GM19328 (cell line): ENCODE results near the gene TSPAN5.
"Not testable (repeated sequence)": the region's sequence is repeated elsewhere in the genome, so short reads cannot be mapped to it uniquely, and the experiment has no call there.

ENCODE experiments used
- ATAC-seq: cut with Tn5 transposase; IDR thresholded peaks from one replicate; pipeline ENCODE4 v1.9.1; 2021; ENCODE audit warnings: mild to moderate bottlenecking, moderate library complexity; ENCODE audit not compliant: unreplicated experiment

The TSPAN5 gene

DNA sequence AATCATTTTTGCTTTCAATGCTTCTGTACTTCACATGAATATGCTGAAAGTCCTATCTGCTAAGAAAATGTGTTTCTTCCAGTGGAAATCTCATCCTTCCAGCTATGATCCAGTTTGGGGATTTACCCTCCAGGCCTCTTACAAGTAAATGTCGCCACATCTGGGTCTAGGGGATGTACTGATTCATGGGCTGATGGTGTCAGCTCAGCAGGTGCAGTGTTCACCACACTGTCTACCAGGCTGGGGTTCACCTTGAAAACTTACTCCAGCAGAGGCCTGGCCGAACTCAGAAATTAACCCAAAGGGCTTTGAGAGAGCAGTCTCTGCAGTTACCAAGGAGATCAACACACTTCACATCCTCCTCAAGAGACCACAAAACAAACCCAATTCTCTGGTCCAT, 154.3 kb downstream of the TSPAN5 start:
- ATAC-seq, result no peak

DNA sequence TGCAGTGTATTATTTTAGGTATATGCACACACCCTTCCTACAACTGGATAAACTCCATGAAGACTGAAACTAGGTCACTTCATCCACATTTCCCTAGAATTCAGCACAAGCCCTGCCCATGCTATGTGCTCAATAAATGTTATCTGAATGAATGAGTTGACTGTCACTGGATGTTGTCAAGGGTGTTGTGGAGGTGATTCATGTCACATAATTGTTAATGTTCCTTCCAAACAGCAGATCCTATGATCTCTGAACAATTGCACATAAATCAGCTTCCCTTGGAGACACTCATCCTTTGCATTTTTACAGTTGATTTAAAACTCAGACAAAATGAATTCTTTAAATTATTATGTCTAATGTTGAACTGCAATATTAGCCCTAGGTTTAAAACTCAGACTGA, 154.7 kb downstream of the TSPAN5 start:
- no peak for ATAC-seq

DNA sequence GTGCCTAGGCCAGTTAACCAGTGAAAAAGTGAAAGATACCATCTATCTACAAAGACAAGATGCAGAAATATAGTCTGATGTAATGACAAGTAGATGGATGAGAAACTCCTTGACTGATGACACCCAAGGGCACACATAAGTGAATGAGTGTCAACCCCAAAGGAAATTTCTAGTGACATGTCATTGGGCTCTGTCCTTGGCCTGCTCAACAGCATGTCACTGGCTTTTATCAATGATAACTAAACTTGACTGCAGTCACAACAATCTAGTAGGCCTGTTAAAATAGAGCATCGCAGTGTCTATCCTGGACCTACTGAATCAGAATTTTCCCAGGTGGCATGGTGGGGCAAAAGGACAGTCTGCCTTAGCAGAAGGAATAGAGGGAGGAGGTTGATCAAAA, 155.8 kb downstream of the TSPAN5 start:
- ATAC-seq, result no peak

DNA sequence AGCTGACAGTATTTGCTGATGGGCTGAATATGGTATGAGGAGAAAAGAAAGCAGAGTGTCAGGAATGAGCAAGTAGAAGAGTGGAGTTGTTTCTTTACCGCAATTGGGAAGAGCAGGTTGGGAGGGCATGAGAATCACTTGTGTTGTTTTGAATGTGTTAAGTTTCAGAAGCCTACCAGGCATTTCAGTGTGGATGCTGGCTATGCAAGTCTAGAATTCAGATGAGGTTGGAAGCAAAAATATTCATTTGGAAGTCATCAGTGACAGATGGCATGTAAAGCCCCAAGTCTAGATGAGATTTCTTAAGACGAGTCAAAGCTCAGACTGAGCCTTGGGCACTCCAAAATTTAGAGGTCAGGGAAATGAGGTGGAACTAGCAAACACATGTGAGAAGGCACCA, 156.4 kb downstream of the TSPAN5 start:
- no peak for ATAC-seq

DNA sequence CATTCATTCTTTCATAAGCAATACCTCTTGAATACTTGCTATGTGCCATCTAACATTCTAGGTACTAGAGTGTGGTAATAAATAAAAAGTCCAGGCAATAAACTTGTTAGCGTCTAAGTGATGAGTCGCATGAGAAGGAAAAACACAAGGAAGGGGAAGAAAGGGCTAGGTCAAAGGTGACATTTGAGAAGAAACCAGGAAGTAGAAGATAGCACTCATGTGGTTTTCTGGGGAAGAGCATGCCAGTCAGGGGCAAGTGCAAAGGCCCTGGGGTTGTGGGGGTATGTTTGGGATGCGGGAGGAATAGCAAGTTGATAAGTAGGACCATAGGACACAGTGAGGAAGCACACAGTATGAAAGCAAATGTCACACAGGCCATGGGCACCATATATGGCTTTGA, 157.0 kb downstream of the TSPAN5 start:
- ATAC-seq, result no peak

DNA sequence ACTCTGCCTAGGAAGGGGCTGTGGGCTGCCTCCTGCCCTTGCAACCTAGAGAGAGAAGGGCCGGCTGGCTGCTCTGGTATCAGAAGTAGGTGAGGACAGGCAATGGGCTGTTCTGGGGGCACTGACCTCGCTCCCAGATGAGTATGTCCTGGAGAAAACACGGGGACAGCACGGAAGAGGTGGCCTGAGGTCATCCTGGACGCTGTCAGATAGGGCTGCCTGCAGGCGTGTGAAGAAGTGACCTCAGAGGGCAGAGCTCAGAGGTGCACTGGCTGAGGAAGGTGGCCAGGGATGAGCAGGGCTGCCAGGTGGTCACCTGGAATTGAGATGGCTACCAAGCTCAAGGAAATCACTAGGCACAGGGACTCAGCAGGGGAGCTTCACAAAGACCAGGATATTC, 159.6 kb downstream of the TSPAN5 start:
- ATAC-seq, result no peak

DNA sequence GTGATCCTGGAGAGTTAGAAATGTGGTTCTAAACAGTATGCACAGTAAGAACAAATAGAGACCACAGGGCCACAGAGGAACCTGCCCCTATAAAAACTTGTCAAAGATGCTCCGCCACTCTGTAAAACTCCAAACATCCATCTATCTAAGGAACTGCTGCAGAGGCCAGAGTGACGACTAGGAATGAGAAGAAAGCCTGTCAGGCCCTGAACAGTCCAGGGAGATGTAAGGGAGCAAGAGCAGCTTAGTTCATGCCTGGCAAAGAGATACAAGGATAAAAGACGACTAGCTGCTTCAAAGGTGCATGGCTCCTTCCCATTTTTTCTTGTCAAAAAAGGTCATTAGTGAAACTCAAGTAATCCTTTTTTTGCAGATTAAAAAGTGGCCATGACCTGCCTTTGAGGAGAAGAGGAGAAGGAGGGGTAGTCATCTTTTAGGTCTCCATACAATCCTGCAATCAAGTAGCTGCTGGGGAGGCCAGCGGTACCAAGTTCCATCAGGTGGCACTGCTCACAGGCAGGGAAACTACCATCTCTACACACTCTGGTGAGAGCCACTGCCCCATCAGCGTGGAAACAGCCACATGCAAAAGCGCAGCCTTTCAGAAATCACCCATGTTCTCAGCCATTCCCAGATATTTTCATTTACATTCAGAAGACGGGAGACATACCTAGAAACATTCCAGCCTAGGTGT, 162.1 kb downstream of the TSPAN5 start:
- ATAC-seq, result no peak

DNA sequence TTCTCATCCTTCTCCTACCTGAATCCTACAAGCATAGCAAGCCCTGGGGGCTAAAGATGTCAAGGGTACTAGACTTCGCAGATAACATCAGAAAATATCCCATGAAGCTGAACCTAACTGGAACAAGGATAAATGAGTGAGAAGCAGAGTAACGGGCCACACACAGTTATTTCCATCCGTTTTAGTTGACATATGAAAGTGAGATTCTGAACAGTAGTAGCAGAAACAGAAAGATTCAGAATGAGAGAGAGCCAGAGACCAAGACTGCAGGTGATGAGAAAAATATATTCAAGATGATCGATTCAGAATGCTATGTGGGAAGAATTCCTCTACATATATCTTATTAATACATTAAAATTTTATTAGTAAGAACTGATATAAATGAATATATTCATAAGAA, 165.1 kb downstream of the TSPAN5 start:
- peak; percentile 54 for ATAC-seq

DNA sequence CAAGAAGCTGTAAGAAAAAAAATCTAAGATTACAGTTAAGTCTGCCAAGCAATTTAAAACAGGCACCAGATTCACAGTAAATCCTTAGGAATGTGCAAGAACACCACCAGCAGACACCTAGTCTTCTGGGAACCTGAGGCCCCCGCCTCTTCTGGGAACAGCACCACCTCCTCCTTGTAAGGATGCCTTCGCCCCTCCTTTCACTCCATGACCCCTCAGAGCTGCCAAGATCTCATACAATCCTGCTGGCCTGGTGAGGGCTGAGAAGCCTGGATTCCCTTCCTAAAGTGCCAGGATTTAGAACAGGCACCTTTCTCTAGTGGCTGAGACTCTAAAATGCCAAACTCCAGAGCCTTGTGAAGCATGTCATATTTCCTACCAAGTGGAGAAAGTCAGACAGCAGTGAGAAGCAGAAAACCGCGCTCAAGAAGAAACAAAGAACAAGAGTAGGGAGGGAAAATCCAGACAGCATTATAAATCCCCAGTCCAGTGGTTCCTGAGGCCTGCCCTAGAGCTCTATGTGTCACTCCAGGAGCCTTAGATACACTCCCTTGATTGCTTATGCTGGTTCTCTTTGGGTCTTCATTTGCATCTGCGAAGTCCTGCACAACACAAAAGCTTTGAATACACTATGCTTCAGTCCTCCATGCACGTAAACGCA, 166.4 kb downstream of the TSPAN5 start:
- ATAC-seq, result no peak

DNA sequence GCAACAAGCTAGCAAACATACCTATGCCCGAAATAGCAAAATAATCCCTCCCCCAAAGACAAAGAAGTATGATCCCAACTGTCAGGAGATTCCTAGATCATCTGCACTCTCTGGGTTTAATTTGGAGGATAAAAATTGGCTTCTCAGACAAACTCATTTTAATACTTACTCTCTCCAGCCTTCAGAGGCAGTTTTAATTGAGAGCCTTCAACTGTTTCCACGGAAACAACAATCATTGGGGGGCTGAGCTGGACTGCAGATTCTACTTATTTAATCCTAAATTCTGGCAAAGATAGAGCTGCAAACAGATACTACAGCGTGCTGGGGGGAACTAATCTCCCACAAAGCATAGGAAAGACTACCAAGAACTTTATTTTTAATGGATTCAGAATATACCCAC, 168.2 kb downstream of the TSPAN5 start:
- no peak for ATAC-seq

DNA sequence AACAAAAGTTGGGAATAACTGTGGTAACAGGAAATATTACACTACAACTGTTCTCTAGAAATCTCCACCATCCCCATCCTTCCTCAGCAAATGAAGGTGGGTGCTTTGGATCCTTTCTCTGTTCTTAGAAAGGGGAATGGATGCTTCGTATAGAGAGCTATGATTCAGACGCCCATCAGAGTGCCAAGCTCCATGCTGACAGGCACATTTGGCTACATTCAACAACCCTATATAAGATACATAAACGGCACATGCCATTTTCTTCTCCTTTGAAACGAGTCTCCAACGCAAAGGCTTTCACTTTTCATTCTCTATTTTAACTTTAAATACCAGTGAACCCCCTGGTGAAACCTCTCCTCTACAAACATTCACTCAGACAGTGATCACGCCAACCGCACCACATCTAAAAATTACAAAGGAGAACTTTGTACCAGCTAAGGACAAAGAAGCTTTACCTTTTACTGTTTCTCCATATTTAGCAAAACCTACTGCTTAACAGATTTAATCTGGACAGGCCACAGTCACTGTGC, 172.5 kb downstream of the TSPAN5 start:
- no peak for ATAC-seq

DNA sequence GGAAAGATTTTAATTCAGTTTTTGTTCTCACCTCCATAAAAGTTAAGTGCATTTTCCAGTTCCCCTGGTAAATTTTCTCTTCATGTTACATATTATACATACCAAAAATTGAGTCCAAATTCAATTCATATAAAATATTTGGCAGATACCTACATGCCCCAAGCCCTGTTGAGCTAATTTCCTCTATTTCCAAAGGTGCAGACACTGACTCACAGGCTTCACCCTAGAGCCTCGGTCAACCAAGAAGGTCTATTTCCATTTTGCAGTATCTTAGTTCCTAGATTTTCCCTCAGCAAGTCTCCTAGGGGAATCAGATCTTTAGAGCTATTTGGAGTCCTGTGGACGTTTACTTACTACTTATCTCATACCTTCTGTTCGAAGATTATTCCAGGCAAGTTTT, 174.4 kb downstream of the TSPAN5 start:
- no peak for ATAC-seq

DNA sequence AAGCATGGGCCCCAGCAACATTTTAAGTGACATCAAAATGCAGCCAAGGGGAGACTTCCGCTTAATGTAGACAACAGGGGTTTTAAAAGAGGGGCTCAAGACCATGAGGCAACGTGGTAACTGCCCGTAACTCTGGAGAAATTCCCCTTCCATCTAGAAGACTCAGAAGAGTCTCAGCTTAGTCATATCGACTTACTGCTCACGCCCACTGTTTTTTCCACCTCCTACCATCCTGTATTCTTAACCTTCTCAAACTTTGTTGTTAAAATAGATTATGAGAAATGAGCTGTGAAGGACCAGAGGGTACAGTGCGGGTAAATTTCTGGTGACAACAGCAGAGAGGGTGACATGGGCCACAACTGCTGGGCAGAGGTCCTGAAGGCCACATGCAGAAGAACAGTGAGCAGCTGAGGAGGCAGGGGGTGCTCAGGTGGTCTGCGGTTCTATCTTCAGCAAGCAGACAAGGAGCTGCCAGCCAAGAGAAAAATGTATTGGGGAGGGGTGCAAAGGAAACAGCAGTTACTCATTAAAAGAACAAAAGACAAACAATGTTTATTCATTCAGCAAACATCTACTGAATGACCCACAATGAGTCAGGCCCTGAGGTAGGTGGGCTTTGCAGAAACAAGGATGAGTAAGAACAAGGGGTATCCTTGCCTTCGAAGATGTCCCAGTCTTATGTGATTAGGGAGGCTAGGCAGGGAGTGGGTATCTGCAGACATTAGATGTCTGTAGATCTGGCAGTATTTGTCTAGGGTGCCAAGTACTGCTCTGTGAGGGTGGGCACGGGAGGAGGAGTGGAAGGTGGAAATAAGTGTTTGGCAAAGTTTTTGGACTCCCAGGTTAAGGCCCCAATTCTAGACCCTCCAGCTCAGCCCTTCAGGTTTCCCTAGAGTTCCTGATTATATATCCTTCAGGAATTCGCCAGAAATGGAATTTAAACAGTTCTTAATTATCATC, 175.3 kb downstream of the TSPAN5 start:
- ATAC-seq, result peak; percentile 88

DNA sequence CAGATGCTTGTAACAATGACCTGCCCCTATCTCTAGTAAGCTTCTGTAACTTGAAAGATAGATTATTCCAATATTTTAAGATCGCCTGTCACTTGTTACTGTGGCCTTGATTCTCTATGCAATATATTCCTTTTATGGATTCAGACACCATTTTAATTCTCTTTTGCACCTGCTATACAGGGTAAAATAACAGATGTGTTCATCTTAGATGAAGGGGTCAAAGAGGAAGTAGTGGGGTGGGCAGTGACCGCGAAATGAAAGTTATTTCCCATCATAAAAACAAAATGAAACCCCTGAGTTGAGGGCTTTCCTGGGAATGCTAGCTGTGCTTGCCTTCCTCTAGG, 175.9 kb downstream of the TSPAN5 start:
- ATAC-seq, result peak; percentile 17

DNA sequence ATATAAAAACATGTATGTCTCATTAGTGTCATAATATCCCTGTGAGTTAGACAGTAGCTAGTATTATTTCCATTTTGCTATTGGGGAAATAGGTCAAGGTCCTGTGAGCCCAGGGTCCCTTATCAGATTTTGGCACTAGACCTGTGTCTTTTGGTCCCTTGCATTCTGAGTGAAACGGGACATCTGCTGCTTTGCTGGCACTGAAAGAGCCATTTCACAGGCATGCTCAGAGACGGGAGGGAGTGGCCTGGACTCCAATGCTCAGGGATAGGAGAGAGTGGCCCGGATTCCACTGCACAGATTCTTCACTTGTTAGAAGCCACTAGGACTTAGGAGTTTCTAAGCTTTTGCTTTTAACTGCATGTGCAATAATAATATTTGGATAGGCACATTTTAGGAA, 177.2 kb downstream of the TSPAN5 start:
- ATAC-seq, result no peak

DNA sequence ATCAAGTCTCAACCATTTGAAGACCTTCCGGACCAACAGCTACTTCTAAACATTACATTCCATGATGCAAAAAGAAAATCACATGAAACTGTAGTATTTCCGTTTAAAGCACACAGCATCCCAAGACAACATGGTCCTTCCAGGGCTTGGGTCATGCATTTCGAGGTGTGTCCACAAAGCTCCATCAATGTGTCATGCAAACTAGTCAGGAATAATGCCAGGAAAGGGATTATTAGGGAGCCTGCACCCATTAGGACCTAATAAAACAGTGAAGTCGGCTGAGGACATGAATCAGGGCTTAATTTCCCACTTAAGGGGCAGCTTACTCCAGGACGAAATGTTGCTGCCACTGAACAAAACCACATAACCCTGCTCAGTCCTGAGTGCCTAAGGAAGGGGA, 177.9 kb downstream of the TSPAN5 start:
- ATAC-seq, result no peak

DNA sequence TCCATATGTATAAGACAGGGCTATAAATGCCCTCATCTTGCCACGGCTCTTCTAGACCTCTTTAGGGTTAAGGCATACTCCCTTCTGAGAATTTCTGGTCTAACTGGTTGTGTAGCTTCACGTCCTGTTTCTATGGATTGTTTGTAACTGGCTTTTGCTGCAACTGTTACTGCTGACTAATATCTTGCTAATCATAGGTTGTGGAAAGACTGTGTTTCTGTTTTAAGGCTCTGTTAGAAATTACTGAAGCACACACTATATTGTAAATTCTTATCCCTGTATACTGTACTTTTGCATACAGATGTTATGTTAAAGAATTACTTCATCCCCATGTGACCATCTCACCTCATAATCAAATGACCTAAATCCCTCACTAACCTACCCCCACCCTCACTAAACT, 178.8 kb downstream of the TSPAN5 start:
- not testable (repeated sequence) for ATAC-seq

DNA sequence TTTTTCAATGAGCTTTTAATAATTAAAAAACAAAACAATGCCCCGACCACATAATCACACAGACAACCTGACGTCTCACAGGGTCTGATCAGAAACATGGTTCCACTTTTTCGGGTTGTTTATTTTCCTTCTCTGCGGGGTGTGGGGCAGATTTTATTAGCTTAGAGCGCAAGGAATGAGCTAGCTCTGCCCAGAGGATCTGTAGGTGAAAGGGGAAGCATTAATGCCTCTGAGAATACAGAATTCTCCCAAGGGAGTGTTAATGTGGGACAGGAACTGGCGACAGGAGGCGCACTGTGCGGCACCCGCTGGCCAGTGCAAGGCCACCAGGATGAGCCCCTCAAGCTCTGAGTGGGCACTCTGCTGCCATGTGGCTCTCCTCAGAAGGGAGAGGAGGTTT, 181.5 kb downstream of the TSPAN5 start:
- ATAC-seq, result no peak

DNA sequence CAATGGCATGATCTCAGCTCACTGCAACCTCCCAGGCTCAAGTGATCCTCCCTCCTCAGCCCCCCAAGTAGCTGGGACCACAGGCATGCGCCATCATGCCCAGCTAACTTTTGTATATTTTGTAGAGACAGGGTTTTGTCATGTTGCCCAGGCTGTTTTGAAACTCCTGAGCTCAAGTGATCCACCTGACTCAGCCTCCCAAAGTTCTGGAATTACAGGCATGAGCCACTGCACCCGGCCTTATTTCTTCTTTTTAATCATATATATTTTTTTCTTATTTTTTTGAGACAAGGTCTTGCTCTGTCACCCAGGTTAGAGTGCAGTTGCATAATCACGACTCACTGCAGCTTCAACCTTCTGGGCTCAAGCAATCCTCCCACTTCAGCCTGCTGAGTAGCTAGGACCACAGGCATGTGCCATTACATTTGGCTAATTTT, 184.0 kb downstream of the TSPAN5 start:
- ATAC-seq, result no peak

DNA sequence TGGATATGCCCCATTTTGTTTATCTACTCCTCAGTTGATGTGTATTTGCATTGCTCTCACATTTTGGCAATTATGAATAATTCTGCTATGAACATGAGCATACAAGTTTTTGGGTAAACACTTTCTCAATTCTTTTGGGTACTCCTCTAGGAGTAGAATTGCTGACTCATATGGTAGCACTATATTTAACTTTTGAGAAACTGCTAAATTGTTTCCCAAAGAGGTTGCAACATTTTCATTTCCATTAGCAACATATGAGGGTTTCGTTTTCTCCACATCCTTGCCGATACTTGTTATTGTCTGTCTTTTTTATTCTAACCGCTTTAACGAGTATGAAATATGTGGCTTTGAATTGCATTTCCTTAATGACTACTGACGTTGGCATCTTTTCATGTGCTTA, 185.4 kb downstream of the TSPAN5 start:
- no peak for ATAC-seq

DNA sequence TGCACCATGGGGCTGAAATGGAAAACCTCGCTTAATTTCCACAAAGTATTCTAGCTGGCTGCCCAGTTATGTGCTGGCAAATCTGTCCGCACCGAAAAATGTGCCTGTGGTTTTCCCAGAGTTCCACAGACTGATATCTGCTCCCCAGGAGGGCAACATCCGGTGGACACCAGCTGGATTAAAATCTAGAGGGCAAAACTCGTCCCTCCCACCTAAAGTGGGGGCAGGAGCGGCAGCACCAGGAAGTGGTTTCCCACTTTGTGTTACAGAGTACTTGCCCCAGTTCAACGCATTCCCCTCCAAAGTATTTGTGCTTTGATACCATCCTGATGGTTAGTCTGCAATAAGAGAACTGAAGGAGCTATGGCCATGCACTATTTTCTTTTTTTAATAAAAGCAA, 187.6 kb downstream of the TSPAN5 start:
- ATAC-seq, result no peak

DNA sequence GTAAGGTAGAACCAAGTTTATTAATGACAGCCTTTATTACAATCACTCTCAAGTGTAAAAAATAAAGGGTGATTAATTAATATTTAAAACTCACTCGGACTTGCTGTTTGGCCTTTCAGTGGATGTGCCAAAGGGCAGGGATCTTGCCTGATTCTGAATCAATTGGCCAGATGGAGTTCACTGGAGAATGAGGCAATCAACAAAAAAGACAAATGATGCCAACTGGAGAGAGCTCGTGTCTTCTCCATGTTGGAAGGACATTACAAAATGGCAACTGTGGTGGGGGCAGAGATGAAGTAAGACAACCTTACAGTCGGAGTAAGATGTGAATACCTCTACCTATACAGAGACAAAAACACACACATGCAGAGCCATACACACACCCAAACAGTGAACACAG, 188.0 kb downstream of the TSPAN5 start:
- no peak for ATAC-seq
